Urothelium cell line (cell line): ENCODE data around the gene DNAJC7.

Source experiments
- DNase-seq: peaks from one replicate; pipeline ENCODE4 v3.0.0; 2011; ENCODE audit warnings: low spot score, mixed read lengths
- FAIRE-seq: peaks from 2 replicates; lab custom pipeline; 2011; peaks lifted over from hg19 to GRCh38; lab: Jason Lieb, UNC

The DNAJC7 gene, protein sequence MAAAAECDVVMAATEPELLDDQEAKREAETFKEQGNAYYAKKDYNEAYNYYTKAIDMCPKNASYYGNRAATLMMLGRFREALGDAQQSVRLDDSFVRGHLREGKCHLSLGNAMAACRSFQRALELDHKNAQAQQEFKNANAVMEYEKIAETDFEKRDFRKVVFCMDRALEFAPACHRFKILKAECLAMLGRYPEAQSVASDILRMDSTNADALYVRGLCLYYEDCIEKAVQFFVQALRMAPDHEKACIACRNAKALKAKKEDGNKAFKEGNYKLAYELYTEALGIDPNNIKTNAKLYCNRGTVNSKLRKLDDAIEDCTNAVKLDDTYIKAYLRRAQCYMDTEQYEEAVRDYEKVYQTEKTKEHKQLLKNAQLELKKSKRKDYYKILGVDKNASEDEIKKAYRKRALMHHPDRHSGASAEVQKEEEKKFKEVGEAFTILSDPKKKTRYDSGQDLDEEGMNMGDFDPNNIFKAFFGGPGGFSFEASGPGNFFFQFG

DNA sequence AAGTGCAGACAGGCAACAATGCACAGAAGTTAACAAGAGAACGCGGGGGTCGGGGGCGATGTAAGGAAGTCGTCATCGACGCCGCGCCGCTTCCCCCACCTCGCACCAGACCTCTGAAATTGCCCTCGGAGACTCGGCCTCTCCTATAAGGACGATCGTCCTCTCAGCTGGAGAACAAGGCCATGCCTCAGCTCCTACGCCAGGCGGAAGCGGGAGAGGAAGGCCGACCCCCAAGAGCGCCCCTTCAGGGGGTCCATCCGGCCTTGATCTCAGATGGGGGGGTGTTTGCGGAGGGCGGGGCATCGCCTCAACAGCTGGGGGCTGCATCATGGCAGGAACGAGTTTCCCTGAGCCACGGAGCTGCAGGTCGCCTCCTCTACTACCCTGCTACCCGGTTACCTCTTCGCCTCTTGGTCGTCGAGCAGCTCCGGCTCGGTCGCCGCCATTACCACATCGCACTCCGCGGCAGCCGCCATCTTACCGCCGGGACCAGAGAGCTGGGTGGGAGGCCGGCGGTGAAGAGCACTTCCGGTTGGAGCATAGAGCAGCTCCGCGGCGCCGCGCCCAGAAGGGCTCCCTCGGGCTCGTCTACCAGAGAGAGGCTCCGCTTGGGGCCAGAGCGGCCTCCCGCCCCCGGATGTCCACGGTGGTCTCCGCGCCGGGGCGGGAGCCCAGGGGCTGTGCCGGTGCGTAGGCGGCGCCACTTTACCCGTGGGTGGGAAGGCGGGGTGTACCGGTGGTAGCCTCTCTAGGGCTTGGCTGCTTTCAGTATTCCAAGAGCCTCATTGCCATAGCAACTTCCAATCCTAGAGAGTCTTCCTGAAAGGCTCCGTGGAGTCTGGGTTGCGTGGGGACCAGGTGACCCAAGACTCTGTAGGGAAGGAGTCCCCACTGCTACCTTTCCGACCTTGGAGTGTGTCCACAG lies at the start of gene DNAJC7:
TSS of gene DNAJC7 (minus strand) at position 499 of the 925 bp plus-strand sequence. CDS start at position 476, 23 bp downstream.
- FAIRE-seq (peak; percentile 23), DNase-seq (peak; percentile 96)

DNA sequence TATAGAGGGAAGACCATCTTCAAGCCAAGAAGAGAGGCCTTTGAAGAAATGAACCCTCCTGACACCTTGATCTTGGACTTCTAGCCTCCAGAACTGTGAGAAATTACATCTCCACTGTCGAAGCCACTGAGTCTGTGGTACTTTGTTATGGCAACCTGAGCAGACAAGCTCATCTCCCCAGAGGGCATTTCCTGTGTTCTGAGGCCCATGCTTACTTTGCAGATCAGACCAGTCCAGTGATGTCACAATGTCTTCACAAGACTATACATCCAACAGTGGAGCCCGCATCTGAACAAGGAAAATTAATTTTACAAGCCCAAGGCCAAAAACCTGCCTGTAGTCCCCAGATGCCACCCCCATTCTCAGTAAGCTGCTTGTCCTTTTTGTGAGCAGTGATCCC lies 48.0 kb upstream of the DNAJC7 start:
- FAIRE-seq: no peak

DNA sequence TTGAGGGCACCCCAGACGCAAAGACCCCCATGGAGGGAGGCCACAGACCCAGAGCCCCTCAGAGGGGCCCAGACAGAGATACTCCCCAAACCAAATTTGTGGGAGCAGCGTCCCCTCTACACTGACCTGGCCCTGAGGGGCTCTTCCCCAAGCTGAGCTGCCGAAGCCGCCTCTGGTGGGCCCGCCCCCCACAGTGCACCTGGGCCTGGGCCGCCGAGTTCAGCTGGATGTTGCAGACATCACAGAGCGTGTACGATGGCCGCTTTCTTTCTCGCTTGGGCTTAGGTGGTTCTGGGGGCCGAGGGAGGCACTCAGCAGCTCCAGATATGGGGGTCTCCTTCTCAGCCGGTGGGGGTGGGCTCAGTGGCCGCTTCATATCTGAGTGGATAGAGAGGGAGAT lies 45.4 kb upstream of the DNAJC7 start:
- no peak for DNase-seq
- no peak for FAIRE-seq

More for the DNA sequence above, 48.0 kb upstream of the DNAJC7 start:
- DNase-seq: no peak

DNA sequence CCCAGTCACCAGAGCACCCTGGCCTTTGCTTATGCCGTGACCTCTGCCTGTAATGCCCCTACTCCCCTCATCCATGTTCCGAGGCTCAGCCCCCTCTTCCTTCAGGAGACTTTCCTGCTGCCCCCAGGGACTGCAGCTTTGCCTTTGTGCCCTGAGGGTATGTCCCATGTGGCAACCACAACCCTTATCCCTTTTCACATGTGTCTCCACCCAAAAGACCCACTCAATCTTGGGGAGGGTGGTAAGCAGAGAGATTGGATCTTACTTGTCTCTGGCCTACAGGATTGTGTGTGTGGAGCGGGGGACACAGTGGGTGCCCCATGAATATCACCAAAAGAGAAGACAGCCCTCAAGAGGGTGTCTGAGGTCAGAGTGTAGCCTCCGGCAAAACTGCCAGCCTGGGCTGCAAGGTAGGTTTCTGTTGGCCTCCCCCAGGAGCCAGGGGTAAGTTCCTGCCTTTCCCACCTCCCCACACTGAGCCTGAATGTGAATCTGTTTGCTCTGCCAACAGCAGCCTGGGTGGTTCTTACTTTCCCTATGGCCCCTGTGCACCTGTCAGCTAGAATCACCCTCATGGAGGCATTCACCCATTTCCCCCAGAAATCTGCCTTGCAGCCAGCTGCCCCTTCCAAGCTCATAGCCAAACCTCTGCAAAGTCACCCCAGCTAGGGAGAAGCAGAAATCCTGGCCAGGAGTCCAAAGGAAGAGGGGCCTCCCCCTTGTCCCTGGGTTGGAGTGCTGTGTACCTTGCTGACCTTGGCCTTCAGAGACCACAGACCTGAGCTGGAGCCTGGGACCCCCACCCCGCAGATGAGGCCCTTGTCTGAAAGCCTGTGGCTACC lies 44.6 kb upstream of the DNAJC7 start:
- FAIRE-seq (no peak), DNase-seq (no peak)

DNA sequence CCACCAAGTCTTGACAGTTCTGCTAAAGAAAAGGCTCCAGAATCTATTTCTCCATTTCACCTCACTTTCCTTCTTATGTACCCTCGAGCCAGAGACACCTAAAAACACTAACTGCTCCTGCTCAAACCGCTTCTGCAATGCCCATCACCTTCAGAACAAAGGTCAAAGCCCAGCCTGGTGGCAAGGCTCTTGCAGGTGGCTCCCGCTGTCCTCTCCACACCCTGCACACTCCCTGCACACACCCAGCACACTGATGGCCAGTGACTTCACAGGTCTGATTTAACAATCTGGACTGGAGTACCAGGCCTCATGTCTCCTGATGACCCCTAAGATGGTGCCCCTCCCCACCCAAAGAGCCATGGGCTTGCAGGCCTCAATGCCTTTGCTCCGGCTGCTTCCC lies 43.0 kb upstream of the DNAJC7 start:
- DNase-seq (no peak), FAIRE-seq (no peak)

DNA sequence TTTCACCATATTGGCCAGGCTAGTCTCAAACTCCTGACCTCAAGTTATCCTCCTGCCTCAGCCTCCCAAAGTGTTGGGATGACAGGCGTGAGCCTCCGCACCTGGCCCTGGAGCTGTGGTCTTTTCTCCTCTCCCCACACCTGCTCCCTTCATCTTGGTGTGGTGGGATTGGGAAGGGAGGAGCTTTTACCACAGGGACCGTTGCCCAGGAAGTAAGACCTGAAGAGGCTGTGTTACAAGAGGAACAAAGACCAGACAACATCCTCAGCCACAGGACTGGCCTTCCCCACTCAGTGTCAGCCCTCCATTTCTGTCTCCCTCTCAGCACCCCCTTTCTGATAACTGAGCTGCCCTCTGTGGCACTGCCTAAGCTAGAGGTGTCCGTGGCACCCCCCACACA lies 42.6 kb upstream of the DNAJC7 start:
- no peak for DNase-seq
- FAIRE-seq: no peak

DNA sequence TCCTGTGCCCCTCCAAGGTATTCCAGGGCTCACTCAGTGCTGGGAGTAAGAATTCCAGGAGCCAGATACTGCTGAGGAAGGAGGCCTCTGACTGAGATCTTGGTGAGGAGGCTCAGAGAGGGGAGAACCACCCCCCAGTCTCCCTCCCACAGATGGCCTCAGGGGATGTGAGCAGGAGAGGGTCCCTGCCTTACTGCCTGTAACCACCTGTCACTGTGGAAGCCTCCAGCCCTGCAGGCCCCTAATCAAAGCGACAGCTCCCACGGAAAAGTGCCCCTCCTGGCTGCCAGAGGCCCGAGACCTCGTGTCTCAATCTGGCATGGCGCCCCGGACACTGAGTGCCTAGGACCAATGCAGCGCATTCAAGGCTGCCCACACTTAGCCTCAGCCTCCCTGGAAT lies 40.8 kb upstream of the DNAJC7 start:
- DNase-seq (no peak), FAIRE-seq (no peak)

DNA sequence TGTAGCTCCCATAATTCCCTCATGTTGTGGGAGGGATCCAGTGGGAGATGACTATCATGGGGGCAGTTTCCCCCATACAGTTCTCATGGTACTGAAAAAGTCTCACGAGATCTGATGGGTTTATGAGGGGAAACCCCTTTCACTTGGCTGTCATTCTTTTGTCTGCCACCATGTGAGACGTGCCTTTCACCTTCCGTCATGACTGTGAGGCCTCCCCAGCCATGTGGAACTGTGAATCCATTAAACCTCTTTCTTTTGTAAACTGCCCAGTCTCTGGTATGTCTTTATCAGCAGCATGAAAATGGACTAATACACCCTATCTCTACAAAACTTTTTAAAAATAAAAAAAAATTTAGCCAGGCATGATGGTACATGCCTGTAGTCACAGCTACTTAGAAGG lies 39.4 kb upstream of the DNAJC7 start:
- FAIRE-seq: no peak
- DNase-seq: no peak

DNA sequence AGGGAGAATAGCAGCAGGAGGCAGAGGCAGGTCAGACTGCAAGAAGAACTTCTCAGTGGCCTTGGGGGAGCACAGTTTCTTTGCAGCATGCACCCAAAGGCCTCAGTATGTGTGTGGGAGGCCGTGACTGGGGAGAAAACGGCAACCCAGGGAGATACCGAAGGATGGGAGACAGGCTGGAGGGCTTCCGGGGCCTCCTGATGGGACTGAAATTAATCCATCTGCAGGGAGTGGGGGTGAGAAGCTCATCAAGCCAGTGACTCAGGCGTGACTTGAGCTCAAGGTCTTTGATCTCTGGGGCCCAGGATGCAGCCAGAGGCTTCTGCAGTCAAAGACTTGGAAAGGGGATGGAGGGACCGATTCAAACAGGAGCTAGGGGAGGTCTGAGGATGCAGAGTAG lies 38.3 kb upstream of the DNAJC7 start:
- DNase-seq (no peak), FAIRE-seq (no peak)

DNA sequence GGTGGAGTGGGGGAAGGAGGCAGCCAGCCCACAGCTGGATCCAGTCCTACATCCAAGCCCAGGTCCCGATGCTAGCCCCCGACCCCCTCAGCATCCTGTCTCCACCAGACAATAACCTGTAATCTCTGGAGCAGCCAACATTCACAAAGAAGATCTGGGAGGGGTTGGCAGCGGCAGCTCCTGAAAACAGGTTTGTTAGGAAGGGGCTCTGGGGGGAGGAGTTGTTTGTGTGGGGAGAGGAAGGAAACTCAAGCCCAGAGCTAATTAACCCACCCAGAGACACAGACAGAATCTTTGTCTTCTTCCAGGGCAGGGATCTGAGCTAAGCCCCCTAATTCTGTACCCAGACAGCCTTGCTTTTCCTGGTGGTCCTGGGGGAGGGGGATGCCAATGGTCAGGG lies 37.8 kb upstream of the DNAJC7 start:
- DNase-seq (no peak), FAIRE-seq (no peak)

DNA sequence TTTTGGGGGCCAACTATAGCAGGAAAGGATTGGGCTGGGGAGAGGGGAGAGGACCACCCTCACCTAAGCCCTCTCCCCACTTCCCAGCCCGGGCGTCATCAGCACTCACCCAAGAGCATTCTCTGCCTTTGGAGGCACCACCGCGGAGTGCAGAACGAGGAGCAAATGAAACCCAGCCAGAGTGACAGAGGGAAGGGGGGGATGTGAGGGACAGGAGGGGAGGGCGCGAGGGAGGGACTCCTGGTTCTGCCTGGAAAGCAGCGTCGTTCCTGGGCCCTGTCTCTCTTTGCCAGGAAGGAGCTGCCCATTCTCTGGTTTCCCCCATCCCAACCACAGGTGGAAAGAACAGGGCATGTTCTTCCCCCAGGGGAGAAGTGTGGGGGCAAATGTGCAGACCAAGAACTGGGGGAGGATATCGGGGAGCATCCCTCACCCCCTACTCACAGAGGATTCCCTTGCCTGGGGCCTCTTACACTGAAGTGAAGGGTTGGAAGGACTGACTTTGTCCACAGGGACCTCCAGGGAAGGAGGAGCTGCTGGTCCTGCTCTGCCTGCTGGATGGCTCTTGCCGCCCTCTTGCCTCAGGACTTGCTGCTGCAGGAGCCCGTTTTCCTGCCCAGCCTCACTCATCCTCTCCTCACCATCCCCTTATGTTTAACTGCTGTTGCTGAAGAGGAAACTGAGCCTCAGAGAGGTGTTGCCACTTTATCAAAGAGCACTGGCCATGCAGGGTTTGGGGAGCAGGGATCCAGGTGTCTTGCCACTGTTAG lies 36.7 kb upstream of the DNAJC7 start:
- DNase-seq (no peak), FAIRE-seq (no peak)

DNA sequence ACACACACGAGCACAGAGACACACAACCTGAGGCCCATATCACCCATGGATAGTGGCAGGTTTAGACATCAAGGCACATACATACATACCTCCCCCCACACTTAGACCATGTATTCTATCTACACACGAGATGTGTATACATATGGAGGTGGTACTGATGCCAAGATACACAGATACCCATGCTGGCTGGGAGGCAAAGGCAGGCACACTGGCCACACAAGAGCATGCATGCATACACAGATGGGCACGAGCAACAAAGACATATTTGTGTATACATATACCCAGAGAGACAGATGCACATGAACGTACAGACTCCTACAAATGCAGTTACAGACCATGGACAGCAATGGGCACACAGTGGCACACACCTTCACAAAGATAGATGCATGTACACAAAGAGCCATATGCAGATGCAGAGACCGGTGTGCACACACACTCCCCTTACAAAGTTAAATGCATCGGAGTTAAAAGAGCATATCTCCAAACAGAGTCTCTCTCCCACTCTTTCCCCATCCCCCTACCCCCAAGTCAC lies 35.2 kb upstream of the DNAJC7 start:
- FAIRE-seq (peak; percentile 76), DNase-seq (no peak)

DNA sequence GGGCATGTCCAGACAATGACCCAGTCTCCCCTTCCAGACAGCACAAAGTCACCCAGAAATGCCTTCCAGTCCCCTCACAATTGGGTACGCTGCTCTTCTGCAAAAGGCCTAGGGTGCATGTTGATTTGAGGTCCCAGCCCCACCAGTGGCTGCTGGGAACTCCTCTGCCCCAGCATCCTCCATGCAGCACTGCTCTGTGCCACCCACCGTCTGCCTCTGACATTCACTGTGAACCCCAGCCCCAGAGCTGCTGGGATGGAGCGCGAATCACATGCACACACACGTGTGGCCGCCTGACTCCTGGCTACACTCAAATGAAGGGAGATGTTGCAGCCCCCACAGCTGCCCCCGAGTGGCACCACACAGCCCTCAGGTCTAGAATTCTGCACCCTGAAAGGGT lies 34.4 kb upstream of the DNAJC7 start:
- DNase-seq (no peak), FAIRE-seq (no peak)

DNA sequence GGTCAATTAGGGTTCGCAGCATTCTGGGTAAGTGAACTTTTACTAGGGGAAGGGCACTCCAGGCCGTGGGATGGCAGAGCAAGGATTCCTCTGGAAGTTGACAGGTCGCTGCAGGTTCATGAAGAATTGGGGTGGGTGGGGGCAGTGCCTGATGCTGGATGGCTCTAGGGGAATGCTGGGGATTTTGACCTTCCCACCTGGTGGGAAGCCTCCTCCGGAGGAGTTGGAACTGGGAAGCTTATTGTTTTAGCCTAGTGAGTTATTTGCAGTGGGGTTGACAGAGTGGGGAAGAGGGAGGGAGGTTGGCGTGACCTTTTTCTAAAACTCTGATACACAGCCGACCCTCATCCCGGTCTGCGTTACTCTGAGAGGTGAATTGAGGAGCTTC lies 33.8 kb upstream of the DNAJC7 start:
- no peak for FAIRE-seq
- DNase-seq: no peak

DNA sequence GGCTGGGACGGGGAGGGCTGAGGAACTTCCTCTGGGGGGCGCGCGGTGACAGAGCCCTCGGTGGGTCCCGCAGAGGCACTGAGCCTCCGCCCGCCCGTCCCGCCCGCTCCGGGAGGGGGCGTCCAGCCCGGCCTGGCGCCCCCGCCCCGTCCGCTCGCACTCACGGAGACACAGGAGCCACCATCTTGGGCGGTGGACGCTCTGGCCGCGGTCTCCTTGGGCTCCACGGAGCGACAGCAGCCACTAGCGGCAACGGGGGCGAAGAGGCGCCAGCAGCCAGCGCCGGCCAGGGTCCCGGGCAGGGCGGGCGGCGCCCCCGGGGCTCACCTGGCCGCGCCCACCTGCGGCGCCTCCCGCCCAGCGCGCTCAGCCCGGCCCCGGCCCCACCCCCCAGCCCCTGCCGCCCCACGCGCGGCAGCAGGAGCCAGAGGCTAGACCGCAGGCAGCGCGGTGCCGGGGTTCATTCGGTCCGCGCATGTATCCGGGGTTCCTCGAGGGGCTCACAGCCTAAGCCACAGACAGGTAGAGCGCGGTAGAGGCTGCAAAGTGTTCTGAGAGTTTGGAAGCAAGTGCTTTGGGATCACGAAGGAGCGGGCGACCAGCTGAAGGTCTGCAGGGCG lies 33.3 kb upstream of the DNAJC7 start, which contains the start of gene C17orf113:
TSS of gene C17orf113 (minus strand) at position 209 of the 620 bp plus-strand sequence. CDS start 7,225 bp downstream, outside the sequence.
- FAIRE-seq (no peak), DNase-seq (peak; percentile 85)

DNA sequence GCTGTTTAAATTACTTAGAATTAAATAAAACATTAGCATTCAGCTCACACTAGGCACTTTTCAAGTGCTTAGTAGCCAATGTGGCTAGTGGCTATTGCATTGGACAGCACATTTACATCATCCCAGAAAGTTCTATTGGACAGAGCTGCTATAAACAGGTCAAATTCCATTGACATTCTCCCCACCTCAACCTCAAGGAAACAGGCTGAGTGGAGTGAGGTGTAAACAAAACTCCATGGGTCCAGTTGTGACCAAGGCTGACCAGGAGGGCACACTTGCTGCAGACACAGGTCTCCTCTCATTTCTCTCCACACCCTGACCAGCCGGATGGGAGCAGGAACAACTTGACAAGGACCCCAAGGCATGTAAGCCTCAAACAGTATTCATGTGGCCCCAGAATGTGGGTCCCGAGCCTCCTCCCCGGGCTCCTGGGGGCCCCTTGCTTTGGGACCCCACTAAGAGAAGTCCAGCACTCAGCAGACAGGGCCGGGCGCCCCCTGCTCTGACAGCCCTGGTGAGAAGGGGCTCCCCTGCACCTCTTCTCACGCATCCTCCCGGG lies 32.7 kb upstream of the DNAJC7 start:
- peak; percentile 67 for FAIRE-seq

DNA sequence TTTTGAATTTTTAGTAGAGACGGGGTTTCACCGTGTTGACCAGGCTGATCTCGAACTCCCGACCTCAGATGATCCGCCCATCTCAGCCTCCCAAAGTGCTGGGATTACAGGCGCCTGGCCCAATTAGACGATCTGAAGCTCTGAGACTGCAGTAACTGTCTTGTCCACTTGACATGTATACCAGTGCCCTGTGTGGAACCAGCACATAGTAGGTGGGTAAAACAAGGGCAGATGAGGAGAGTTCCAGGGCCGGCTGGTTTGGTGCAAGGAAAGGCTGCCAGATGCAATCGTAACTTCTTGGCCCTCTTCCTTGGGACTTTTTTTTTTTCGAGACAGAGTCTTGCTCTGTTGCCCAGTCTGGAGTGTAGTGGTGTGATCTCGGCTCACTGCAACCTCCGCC lies 30.1 kb upstream of the DNAJC7 start:
- DNase-seq (no peak), FAIRE-seq (no peak)

More for the DNA sequence above, 32.7 kb upstream of the DNAJC7 start:
- DNase-seq: peak; percentile 31

DNA sequence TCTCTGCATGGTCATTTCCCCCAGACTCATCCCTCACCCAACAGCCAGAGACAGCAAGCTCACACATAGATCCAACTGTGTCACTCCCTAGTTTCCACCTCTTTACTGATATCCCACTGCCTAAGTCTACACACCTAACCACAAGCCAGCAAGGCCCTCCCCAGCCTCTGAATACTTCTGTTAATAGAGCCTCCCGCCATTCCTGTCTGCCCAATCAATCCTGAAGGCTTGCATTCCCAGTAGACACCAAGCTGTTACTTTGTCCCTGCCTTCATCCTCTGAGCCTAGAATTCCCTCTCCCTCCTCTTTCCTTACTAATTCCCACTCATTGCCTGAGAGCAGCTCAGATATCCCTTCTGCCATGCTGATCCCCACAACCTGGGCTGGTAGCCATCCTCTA lies 28.5 kb upstream of the DNAJC7 start:
- FAIRE-seq: no peak
- no peak for DNase-seq
